H9 (cell line): Measurements from ENCODE around the gene RUNX1. TPM values are rescaled to one million over a fixed set of nuclear protein-coding genes. Genes with fewer than 3 reads are reported as not detected.

Source experiments
- DNase-seq: peaks from one replicate; pipeline ENCODE4 v3.0.0-alpha.2; 2017
- H2AFZ ChIP-seq: one replicate; pipeline ENCODE4 v1.6.1; 2013; ENCODE audit warnings: mild to moderate bottlenecking, low read length, control low read depth, moderate library complexity
- H2AK5ac ChIP-seq: 2 replicates; pipeline ENCODE4 v1.6.1; 2013; ENCODE audit warnings: low read length, control low read depth, mixed read lengths; ENCODE audit not compliant: insufficient read length
- H2BK120ac ChIP-seq: one replicate; pipeline ENCODE4 v1.6.1; 2013; ENCODE audit warnings: low read depth, mild to moderate bottlenecking, low read length, control low read depth, inconsistent platforms; ENCODE audit not compliant: poor library complexity, severe bottlenecking
- H2BK12ac ChIP-seq: 2 replicates; pipeline ENCODE4 v1.6.1; 2013; ENCODE audit warnings: low read length, control low read depth, mixed read lengths, low read depth; ENCODE audit not compliant: insufficient read length
- H2BK15ac ChIP-seq: 2 replicates; pipeline ENCODE4 v1.6.1; 2013; ENCODE audit warnings: low read depth, low read length, control low read depth
- H2BK20ac ChIP-seq: one replicate; pipeline ENCODE4 v1.6.1; 2013; ENCODE audit warnings: low read depth, mild to moderate bottlenecking, low read length, control low read depth, inconsistent platforms; ENCODE audit not compliant: poor library complexity, severe bottlenecking
- H2BK5ac ChIP-seq: 2 replicates; pipeline ENCODE4 v1.6.1; 2013; ENCODE audit warnings: low read length, control low read depth, mixed read lengths; ENCODE audit not compliant: insufficient read length
- H3K14ac ChIP-seq: 2 replicates; pipeline ENCODE4 v1.6.1; 2013; ENCODE audit warnings: low read length, control low read depth; ENCODE audit not compliant: insufficient read depth
- H3K18ac ChIP-seq: 2 replicates; pipeline ENCODE4 v1.6.1; 2013; ENCODE audit warnings: low read depth, mild to moderate bottlenecking, mixed read lengths, low read length, control low read depth; ENCODE audit not compliant: insufficient read length
- H3K23ac ChIP-seq: 2 replicates; pipeline ENCODE4 v1.6.1; 2013; ENCODE audit warnings: low read length, control low read depth, mixed read lengths, low read depth; ENCODE audit not compliant: insufficient read length
- H3K23me2 ChIP-seq: 2 replicates; pipeline ENCODE4 v1.6.1; 2013; ENCODE audit warnings: low read depth, mild to moderate bottlenecking, mixed read lengths, low read length, control low read depth; ENCODE audit not compliant: insufficient read length, poor library complexity, severe bottlenecking
- H3K27ac ChIP-seq: 2 replicates; pipeline ENCODE4 v1.5.1; 2013; ENCODE audit warnings: low read length, control low read depth, mixed read lengths, low read depth; ENCODE audit not compliant: insufficient read length
- H3K27me3 ChIP-seq: 2 replicates; pipeline ENCODE4 v1.6.1; 2013; ENCODE audit warnings: low read length, control low read depth, inconsistent platforms; ENCODE audit not compliant: insufficient read depth
- H3K4ac ChIP-seq: 2 replicates; pipeline ENCODE4 v1.6.1; 2013; ENCODE audit warnings: low read depth, mild to moderate bottlenecking, control low read depth, inconsistent platforms, low read length, moderate library complexity
- H3K4me1 ChIP-seq: 2 replicates; pipeline ENCODE4 v1.6.1; 2013; ENCODE audit warnings: low read length, control low read depth, inconsistent platforms; ENCODE audit not compliant: insufficient read depth
- H3K4me2 ChIP-seq: 2 replicates; pipeline ENCODE4 v1.6.1; 2013; ENCODE audit warnings: low read length, control low read depth, mixed read lengths; ENCODE audit not compliant: insufficient read length, insufficient read depth
- H3K56ac ChIP-seq: 2 replicates; pipeline ENCODE4 v1.6.1; 2013; ENCODE audit warnings: low read depth, mild to moderate bottlenecking, mixed read lengths, low read length, control low read depth; ENCODE audit not compliant: insufficient read length
- H3K79me1 ChIP-seq: 2 replicates; pipeline ENCODE4 v1.6.1; 2013; ENCODE audit warnings: low read depth, mild to moderate bottlenecking, moderate library complexity, low read length, control low read depth, inconsistent platforms; ENCODE audit not compliant: insufficient read depth, poor library complexity, severe bottlenecking
- H3K79me2 ChIP-seq: 2 replicates; pipeline ENCODE4 v1.6.1; 2013; ENCODE audit warnings: low read length, control low read depth, inconsistent platforms; ENCODE audit not compliant: insufficient read depth
- H3K9ac ChIP-seq: 2 replicates; pipeline ENCODE4 v1.6.1; 2013; ENCODE audit warnings: low read length, control low read depth, mixed read lengths; ENCODE audit not compliant: insufficient read length; ENCODE audit errors: extremely low read depth
- H3K9me3 ChIP-seq: one replicate; pipeline ENCODE4 v1.6.1; 2013; ENCODE audit warnings: low read depth, low read length, inconsistent platforms; ENCODE audit not compliant: control insufficient read depth
- H3T11ph ChIP-seq: one replicate; pipeline ENCODE4 v1.6.1; 2013; ENCODE audit warnings: mild to moderate bottlenecking, low read length, control low read depth, inconsistent platforms
- H4K20me1 ChIP-seq: one replicate; pipeline ENCODE4 v1.6.1; 2013; ENCODE audit not compliant: control insufficient read depth, insufficient read length, insufficient read depth
- H4K5ac ChIP-seq: 2 replicates; pipeline ENCODE4 v1.6.1; 2013; ENCODE audit warnings: low read depth, mild to moderate bottlenecking, mixed read lengths, low read length, control low read depth; ENCODE audit not compliant: insufficient read length
- H4K8ac ChIP-seq: replicated peaks from 2 replicates; pipeline ENCODE4 v1.6.1; 2013; ENCODE audit warnings: low read length, control low read depth, mixed read lengths, low read depth; ENCODE audit not compliant: insufficient read length
- H4K91ac ChIP-seq: 2 replicates; pipeline ENCODE4 v1.6.1; 2013; ENCODE audit warnings: low read depth, mild to moderate bottlenecking, moderate library complexity, mixed read lengths, low read length, control low read depth; ENCODE audit not compliant: insufficient read length
- H3K27ac Mint-ChIP-seq, 3 experiments: 2 replicates in 2 of 3; 3 replicates in 1 of 3; pipeline ENCODE4 v1.8.0; 2020 to 2021; ENCODE audit warnings: mixed read lengths in 3 of 3, mild to moderate bottlenecking in 1 of 3, moderate library complexity in 1 of 3
- H3K27me3 Mint-ChIP-seq: 2 replicates; pipeline ENCODE4 v1.8.0; 2021; ENCODE audit warnings: low read depth, mild to moderate bottlenecking, moderate library complexity, mixed read lengths
- H3K36me3 Mint-ChIP-seq, 3 experiments: 2 replicates in 2 of 3; 3 replicates in 1 of 3; pipeline ENCODE4 v1.8.0; 2020 to 2021; ENCODE audit warnings: low read depth in 3 of 3, mixed read lengths in 3 of 3; ENCODE audit not compliant: insufficient read depth in 1 of 3
- H3K4me1 Mint-ChIP-seq, 2 experiments: 2 replicates each; pipeline ENCODE4 v1.8.0; 2020; ENCODE audit warnings: mixed read lengths in 2 of 2
- H3K4me3 Mint-ChIP-seq, 2 experiments: 2 replicates in 1 of 2; 3 replicates in 1 of 2; pipeline ENCODE4 v1.8.0; 2020 to 2021; ENCODE audit warnings: mild to moderate bottlenecking in 2 of 2, mixed read lengths in 2 of 2, moderate library complexity in 1 of 2
- H3K9me3 Mint-ChIP-seq, 2 experiments: 2 replicates in 1 of 2; 3 replicates in 1 of 2; pipeline ENCODE4 v1.8.0; 2020; ENCODE audit warnings: mild to moderate bottlenecking in 2 of 2, mixed read lengths in 2 of 2, moderate library complexity in 1 of 2
- CTCF ChIP-seq: fragments of 200-600 bp; sonication (generic); conservative IDR thresholded peaks from 3 replicates; pipeline ENCODE4 v1.8.0; 2021; ENCODE audit warnings: antibody characterized with exemption, mild to moderate bottlenecking
- WGBS: extraction: QIAGEN DNeasy Blood & Tissue Kit; methylation state at CpG from one replicate; pipeline ENCODE4 v1.1.7; 2013; ENCODE audit warnings: missing lambda C conversion rate, low lambda C conversion rate, mixed read lengths; ENCODE audit not compliant: insufficient read length; ENCODE audit errors: extremely low coverage; 5-methylcytosine and 5-hydroxymethylcytosine counted together
- total RNA-seq: library from RNA; stranded (reverse); gene quantifications from 2 replicates; pipeline ENCODE4 v1.2.1, GENCODE V29; 2021

RUNX1 gene
- total RNA-seq, 1 experiment from 2014 or later, result 0.72 TPM

- H2BK15ac ChIP-seq, result no peak overlapping the region
- peaks cover 47 to 49% of the 10 kb centered on the region in 2 experiments for H3K4me1 Mint-ChIP-seq
- H3K4me3 Mint-ChIP-seq, result no peak overlapping the region
- H3T11ph ChIP-seq, result no peak overlapping the region
- no peak overlapping the region for H4K8ac ChIP-seq
- H3K79me2 ChIP-seq, result no peaks in the 10 kb centered on the region
- WGBS, result no CpG with 5 or more reads among the region's 4 CpGs
- no peak overlapping the region for H2BK20ac ChIP-seq
- no peak overlapping the region for H2AK5ac ChIP-seq
- H3K9ac ChIP-seq, result no peak overlapping the region
- H3K18ac ChIP-seq, result no peak overlapping the region
- no peak overlapping the region for H3K56ac ChIP-seq
- no peaks in the 10 kb centered on the region for H4K20me1 ChIP-seq
- H3K4me1 ChIP-seq, result peaks cover 5% of the 10 kb centered on the region
- no peak for DNase-seq
- no peak overlapping the region for H3K23ac ChIP-seq
- H3K9me3 ChIP-seq, result no peaks in the 10 kb centered on the region
- H3K4ac ChIP-seq, result no peak overlapping the region
- no peaks in the 10 kb centered on the region for H3K23me2 ChIP-seq
- no peak overlapping the region for H3K27ac ChIP-seq
- no peaks in the 10 kb centered on the region for H3K27me3 ChIP-seq
- no peaks in the 10 kb centered on the region for H3K36me3 Mint-ChIP-seq
- H3K4me2 ChIP-seq, result no peak overlapping the region
- H2BK120ac ChIP-seq, result no peak overlapping the region
- H4K91ac ChIP-seq, result no peak overlapping the region
- H2BK5ac ChIP-seq, result no peak overlapping the region
- no peak overlapping the region for H2BK12ac ChIP-seq
- H3K27ac Mint-ChIP-seq, result no peak overlapping the region; a peak in 1 of 7 replicates
- H3K14ac ChIP-seq, result no peak overlapping the region
- no peak overlapping the region for H4K5ac ChIP-seq
- peaks cover 28% of the 10 kb centered on the region for H3K27me3 Mint-ChIP-seq
- H3K9me3 Mint-ChIP-seq, result no peaks in the 10 kb centered on the region
- H2AFZ ChIP-seq, result no peak overlapping the region
- no peak for TF ChIP-seq CTCF
- H3K79me1 ChIP-seq, result no peaks in the 10 kb centered on the region
These were observed 207.9 kb downstream of the RUNX1 start for GRCh38 chr21:34841154-34841553.
